ENCODE data around the gene SZT2. TPM values are rescaled to one million over a fixed set of nuclear protein-coding genes. Genes with fewer than 3 reads are reported as not detected.
"Not testable (repeated sequence)": the region's sequence is repeated elsewhere in the genome, so short reads cannot be mapped to it uniquely, and the experiment has no call there.

SZT2 gene
- total RNA-seq, 1 experiment from 2014 or later = 29.0 TPM

DNA sequence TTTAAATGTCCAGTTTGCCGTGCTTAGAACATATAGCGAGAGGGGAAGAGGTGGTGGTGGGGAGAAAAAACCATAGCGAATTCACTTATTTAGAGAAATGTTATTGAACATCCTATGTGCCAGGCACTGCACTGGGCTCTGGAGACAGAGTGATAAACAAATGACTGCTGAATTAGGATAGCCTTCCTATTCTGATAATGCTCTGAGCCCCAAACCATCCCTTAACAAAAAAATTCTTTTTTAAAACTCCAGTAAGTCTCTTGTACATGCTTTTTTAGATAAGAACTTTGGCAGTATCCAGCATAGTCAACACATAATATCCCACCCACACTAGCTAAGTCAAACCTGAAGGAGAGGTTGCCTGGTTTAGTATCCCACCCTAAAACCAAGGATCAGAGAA lies 8.5 kb downstream of the SZT2 start:
- no peaks in the 10 kb centered on the region for H3K4me1 ChIP-seq
- no peaks in the 10 kb centered on the region for H3K4me1 Mint-ChIP-seq (ENCODE audit: low read depth, unreplicated experiment)

DNA sequence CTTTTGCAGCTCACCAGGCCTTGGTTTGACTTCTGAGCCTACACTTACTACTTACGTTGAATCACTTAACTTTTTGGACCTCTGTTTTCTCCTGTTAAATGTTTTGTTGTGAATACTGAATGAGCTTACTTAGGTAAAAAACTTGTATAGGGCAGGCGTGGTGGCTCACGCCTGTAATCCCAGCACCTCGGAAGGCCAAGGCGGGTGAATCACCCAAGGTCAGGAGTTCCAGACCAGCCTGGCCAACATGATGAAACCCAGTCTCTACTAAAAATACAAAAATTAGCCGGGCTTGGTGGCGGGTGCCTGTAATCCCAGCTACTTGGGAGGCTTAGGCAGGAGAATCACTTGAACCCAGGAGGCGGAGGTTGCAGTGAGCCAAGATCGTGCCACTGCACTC lies 10.7 kb downstream of the SZT2 start:
- BruUV-seq (replicated peaks); POLR2A ChIA-PET; intact Hi-C loops (cut with micrococcal nuclease; ENCODE audit: unreplicated experiment); H3K4me3 Mint-ChIP-seq (ENCODE audit: unreplicated experiment); H3K4me1 Mint-ChIP-seq (ENCODE audit: low read depth, unreplicated experiment); H3K4me1 ChIP-seq; H3K27me3 ChIP-seq (replicated peaks; ENCODE audit: control insufficient read depth, insufficient read depth, low read length); H3K36me3 Mint-ChIP-seq (ENCODE audit: insufficient read depth, unreplicated experiment); H3K9me3 ChIP-seq; H3K4me3 ChIP-seq (ENCODE audit: low read depth, low read length); H3K27ac Mint-ChIP-seq (ENCODE audit: unreplicated experiment); H3K9me3 Mint-ChIP-seq (ENCODE audit: unreplicated experiment); H3K27me3 Mint-ChIP-seq (ENCODE audit: insufficient read depth, unreplicated experiment); CTCF ChIA-PET; DNase-seq; H3K36me3 ChIP-seq (ENCODE audit: control insufficient read depth, insufficient read depth, low read length): not testable (repeated sequence)

More for the DNA sequence above, 8.5 kb downstream of the SZT2 start:
- no peak overlapping the region for H3K4me3 ChIP-seq (ENCODE audit: low read depth, low read length)
- no peaks in the 10 kb centered on the region for H3K9me3 Mint-ChIP-seq (ENCODE audit: unreplicated experiment)
- no peaks in the 10 kb centered on the region for H3K27me3 Mint-ChIP-seq (ENCODE audit: insufficient read depth, unreplicated experiment)
- POLR2A ChIA-PET = no interaction called here
- intact Hi-C loops (cut with micrococcal nuclease; ENCODE audit: unreplicated experiment) = no loop called here
- no peaks in the 10 kb centered on the region; the same call in 1 of the 2 replicates for H3K36me3 ChIP-seq (ENCODE audit: control insufficient read depth, insufficient read depth, low read length)
- H3K27ac Mint-ChIP-seq (ENCODE audit: unreplicated experiment) = no peak overlapping the region
- no TSS peak for BruUV-seq (replicated peaks)
- H3K27me3 ChIP-seq (replicated peaks; ENCODE audit: control insufficient read depth, insufficient read depth, low read length) = no peaks in the 10 kb centered on the region
- TF ChIP-seq, protein P1, sequence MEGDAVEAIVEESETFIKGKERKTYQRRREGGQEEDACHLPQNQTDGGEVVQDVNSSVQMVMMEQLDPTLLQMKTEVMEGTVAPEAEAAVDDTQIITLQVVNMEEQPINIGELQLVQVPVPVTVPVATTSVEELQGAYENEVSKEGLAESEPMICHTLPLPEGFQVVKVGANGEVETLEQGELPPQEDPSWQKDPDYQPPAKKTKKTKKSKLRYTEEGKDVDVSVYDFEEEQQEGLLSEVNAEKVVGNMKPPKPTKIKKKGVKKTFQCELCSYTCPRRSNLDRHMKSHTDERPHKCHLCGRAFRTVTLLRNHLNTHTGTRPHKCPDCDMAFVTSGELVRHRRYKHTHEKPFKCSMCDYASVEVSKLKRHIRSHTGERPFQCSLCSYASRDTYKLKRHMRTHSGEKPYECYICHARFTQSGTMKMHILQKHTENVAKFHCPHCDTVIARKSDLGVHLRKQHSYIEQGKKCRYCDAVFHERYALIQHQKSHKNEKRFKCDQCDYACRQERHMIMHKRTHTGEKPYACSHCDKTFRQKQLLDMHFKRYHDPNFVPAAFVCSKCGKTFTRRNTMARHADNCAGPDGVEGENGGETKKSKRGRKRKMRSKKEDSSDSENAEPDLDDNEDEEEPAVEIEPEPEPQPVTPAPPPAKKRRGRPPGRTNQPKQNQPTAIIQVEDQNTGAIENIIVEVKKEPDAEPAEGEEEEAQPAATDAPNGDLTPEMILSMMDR (IDR thresholded peaks at IDR 0.05; ENCODE audit: insufficient read depth in 1 of 2, low read depth in 1 of 2, low read length in 1 of 2, severe bottlenecking in 1 of 2, unreplicated experiment in 1 of 2) = no peak
- DNase-seq = no peak
- CTCF ChIA-PET = no interaction called here
- no peak overlapping the region for H3K4me3 Mint-ChIP-seq (ENCODE audit: unreplicated experiment)
- no peaks in the 10 kb centered on the region for H3K36me3 Mint-ChIP-seq (ENCODE audit: insufficient read depth, unreplicated experiment)
- no peaks in the 10 kb centered on the region for H3K9me3 ChIP-seq

DNA sequence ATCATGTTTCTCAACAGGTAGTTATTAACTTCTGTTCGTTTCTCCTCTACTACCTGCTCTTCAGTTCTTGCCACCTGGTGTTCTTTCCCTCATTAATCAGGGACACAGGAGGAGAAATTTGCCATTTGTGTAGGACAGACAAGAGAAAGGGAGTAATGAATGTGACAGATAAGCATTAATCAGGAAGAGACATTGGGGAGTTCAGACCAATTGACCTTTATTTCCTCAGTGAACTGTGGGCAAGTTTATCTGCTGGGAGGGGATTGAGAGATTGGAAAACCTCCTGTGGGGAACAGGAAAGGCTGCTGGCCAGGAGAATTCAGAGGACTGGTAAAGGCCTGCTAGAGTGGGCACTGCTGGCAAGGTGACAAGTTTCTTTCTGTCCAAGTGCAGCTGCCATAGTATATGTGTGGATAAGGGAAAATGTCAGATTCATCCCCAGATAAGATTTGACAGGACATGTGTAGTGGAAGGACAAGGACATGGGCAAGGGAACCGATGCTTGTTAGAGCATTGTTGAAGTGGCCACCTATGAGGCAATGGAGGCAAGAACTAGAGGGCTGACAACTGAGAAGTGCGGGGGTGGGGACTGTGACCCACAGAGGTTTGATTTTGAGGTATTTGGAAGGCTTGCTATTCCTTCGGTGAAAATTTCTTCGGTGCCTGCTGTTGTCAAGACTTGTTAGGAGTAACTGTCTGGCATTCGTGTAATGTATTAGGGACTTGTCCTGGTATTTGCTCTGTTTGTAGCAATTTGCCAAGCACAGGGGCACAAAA lies 12.6 kb downstream of the SZT2 start:
- no TSS peak for BruUV-seq (replicated peaks)
- H3K4me3 ChIP-seq (ENCODE audit: low read depth, low read length) = no peak overlapping the region
- H3K4me3 Mint-ChIP-seq (ENCODE audit: unreplicated experiment) = no peak overlapping the region
- H3K27ac Mint-ChIP-seq (ENCODE audit: unreplicated experiment) = no peak overlapping the region
- H3K9me3 Mint-ChIP-seq (ENCODE audit: unreplicated experiment) = no peaks in the 10 kb centered on the region
- no peaks in the 10 kb centered on the region for H3K27me3 ChIP-seq (replicated peaks; ENCODE audit: control insufficient read depth, insufficient read depth, low read length)
- POLR2A ChIA-PET = no interaction called here
- no peak for DNase-seq
- CTCF ChIA-PET = no interaction called here
- H3K36me3 ChIP-seq (ENCODE audit: control insufficient read depth, insufficient read depth, low read length) = no peaks in the 10 kb centered on the region
- no peaks in the 10 kb centered on the region for H3K4me1 ChIP-seq
- peaks cover 11% of the 10 kb centered on the region for H3K36me3 Mint-ChIP-seq (ENCODE audit: insufficient read depth, unreplicated experiment)
- H3K4me1 Mint-ChIP-seq (ENCODE audit: low read depth, unreplicated experiment) = no peaks in the 10 kb centered on the region
- no peaks in the 10 kb centered on the region for H3K9me3 ChIP-seq
- TF ChIP-seq, protein P1 (IDR thresholded peaks at IDR 0.05; ENCODE audit: insufficient read depth in 1 of 2, low read depth in 1 of 2, low read length in 1 of 2, severe bottlenecking in 1 of 2, unreplicated experiment in 1 of 2) = no peak
- H3K27me3 Mint-ChIP-seq (ENCODE audit: insufficient read depth, unreplicated experiment) = no peaks in the 10 kb centered on the region
- intact Hi-C loops (cut with micrococcal nuclease; ENCODE audit: unreplicated experiment) = no loop called here

All from Caco-2 (cell line).